GM19467 (cell line): ENCODE measurements around the gene IBSP.

Experiments
- ATAC-seq: cut with Tn5 transposase; IDR thresholded peaks from one replicate; pipeline ENCODE4 v1.9.1; 2021; ENCODE audit warnings: mild to moderate bottlenecking, moderate library complexity; ENCODE audit not compliant: unreplicated experiment

Gene IBSP, protein sequence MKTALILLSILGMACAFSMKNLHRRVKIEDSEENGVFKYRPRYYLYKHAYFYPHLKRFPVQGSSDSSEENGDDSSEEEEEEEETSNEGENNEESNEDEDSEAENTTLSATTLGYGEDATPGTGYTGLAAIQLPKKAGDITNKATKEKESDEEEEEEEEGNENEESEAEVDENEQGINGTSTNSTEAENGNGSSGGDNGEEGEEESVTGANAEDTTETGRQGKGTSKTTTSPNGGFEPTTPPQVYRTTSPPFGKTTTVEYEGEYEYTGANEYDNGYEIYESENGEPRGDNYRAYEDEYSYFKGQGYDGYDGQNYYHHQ

DNA sequence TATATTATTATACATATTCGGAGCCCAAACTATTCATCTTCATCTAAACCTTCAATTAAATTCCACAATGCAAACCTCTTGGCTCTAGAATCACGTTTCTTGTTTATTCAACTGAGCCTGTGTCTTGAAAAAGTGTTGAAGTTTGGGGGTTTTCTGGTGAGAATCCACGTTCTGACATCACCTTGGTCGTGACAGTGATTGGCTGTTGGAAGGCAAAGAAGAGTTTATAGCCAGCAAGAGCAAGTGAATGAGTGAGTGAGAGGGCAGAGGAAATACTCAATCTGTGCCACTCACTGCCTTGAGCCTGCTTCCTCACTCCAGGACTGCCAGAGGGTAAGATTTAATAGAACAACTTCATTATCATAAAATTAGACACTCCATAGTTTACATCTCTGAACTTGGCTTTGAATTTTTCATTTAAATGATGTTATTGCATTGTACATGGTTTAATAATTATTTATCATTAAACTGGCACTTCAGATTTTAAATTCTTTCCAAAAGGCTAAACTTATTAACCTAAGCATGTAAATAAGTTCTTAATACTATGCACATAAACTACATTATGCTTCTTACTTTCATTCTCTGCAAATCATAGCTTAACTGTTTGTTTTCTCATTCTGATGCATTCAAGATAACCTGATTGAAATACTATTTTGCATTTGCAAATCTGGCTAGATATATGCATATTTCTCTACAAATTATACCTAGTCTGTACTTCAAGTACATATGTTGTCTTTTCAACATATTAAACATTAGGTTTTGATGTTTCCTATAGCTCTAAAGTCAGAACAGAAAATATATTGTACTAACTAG lies at the start of gene IBSP:
Gene IBSP (plus strand): TSS at position 254 of the 813 bp plus-strand sequence. CDS start 2,808 bp downstream, outside the sequence.
- no peak for ATAC-seq

DNA sequence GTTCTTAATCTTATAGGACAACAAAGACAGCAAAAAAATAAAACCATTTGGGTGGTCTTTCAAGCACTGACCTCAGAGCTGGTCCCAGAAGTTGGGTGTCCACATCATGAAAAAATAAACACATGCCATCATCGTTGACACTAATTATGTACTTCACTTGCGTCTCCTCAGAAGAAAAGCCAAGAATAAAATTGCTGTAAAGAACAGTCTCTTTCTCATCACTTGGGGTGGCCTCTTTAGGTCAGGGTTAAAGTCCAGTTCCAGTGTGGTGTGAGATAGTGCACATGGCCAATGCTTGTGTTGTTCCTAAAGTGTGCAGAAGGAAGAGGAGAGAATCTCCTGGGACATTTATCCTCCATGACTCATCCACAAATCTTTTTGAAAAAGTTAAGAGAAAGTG lies 49.5 kb upstream of the IBSP start:
- no peak for ATAC-seq

DNA sequence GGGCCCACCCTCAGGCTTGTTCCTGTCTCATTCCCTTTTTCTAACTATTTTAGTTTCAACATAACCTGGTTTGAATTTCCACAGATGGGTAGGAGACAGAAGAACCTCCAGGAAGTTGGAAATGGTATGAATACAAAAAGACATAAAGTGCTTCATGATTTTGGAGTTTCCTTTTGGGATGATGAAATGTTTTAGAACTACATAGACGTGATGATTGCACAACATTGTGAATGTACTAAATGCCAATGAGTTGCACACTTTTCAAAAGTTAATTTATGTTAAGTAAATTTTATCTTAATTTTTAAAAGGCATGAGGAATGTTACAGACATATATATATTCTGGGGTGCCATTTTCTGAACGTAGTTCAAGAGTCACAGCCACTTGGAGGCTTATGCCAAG lies 41.1 kb upstream of the IBSP start:
- no peak for ATAC-seq

DNA sequence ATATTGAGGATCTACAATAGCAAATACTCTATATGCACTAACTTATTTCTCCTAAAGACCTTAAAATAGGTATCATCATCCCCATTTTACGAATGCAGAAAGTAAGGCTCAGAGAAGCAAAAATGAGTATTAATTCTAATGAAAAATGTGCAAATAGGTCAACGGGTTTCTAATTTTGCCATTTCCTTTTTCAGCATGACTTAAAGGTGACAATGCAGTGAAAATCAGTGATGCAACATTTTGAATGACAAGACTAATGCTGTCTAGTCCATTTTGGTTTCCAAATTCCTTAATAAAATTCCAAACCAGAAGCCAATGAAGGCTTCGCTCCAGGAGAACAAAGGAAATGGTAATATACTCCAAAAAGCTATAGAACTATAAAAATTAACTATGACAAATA lies 37.0 kb upstream of the IBSP start:
- ATAC-seq: no peak

DNA sequence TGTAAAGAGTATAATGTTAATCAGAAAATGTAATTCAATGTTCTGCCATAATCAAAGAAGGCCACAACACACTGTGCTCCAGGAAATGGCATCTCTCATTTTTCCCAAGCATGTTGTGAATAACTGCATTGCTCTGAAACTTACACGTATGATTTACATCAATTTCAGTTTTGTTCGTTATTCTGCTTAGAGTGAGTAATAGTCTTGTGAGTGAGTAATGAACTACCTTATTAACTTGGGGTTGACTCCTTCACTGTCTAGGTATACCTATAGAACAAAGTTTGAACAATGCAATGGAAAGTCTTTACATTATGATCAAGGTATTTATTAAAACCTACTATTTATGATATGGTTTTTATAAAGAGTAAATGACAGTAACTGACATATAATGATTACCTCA lies 17.8 kb upstream of the IBSP start:
- no peak for ATAC-seq

DNA sequence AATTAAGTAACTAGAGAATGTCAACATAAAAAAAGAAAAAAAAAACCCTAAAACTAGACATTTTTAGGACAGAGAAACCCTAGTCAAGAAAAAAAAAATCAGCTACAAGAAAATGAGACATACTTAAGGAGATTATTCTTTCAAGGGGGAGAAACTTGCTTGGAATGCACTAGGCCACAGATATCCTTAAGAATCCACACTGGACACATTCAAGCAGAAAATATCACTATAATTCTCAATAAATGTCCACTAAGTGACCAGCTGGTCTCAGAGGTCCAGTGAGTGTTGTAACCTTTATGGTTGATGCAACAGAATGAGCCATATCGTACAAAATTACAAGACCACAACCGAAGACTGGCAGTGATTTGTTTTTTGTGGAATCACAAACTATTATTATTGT lies 15.6 kb upstream of the IBSP start:
- no peak for ATAC-seq

DNA sequence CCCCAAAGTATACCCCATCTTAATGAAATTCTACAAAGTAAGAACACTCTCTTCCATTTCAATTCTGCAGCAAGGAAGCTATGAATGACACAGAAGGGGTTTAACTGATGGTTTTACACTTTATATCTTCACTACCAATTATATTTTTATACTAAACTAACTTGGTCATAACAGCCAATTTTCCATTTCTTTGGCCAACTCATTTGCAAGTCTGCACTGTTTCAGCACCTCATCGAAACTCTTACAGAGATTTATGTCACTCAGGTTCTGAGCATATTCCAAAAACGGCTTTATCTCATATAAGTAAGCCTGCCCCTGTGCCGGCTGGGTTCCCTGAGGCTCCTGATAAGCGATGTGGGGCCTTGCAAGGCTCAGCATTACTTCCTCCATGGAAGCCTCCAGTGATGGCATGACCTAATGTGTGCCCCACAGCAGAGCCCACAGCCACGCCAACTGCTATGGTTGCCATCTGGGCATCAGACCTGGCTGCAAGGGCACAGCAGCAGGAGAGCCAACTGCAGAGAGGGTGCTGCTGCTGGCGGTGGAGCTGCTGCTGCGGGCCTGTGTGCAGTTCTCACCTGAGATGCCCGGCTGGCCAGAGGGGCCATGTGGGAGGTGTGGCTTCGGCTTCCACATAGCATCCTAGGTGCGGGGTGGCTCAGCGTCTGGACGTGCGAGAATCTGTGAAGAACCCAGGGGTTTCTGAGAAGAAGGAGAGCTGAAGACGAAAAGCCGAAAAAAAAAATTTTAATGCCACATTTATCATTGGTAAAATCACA lies 13.4 kb upstream of the IBSP start:
- ATAC-seq: no peak

DNA sequence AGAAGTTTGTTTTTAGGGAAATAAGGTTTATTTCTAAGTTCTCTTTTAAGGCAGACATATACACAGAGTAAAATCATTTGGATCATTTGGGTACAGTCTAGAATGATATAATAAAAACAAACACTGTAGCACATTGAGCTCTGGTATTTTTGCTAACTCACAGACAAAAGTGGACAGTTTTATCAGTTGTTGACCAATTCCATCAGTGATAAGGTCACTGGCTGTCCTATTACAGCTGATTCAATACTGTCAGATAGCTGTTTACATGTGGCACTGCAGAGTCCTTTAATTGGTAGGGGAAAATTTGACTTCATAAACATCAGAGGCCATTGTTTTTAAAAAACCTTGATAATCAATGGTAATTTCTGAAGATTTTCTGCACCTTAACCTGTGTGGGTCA lies 3.5 kb downstream of the IBSP start:
- ATAC-seq: no peak

DNA sequence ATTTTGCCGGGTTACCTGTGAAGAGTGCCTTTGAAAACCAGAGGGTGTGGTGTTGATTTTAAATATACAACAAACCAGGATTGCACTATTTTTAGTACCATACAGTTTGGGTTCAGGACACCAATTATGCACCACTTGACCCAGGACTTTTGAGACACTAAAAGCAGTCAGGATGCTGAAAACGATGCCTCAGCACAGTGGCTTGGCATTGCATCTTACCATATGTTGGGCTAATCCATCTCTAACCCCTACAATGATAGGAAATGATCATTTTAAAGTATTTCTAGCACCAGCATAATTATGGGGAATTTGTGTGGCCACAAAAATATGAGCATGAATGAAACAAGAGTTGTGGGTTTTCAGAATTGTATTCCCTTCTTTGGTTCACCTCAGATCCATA lies 4.1 kb downstream of the IBSP start:
- ATAC-seq: no peak

DNA sequence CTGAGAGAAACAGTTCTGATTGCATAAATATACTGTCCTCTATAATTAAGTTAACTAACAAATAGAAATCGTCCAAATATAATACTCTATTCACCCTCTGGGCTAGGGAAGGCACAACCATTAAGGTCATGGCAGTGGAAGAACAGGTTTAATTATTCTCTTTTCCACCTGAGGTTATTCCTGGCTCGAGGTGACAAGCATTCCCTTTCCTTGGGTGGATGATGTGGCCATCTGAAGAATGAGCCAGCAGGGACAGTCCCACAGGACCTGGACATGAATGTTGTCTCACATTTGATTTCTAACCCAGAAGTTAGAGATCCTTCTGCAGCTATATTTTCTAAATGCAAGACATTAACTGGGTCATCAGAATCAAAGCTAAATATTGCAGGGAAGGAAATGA lies 5.5 kb downstream of the IBSP start:
- ATAC-seq: no peak

DNA sequence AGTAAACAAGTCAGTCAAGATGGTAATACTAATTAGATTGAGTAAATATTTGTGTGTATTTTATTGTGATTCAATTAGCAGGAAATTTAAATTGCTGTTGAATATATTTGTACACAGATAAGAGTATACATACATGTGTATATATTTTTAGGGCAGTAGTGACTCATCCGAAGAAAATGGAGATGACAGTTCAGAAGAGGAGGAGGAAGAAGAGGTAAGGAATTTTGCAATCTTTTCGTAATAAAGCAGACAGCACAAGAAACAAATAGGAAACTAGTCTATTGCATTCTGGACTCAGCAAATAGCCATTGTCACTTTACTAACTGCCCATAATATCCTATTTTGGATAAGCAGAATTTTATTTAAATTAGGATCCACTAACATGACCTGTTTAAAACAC lies 6.6 kb downstream of the IBSP start:
- no peak for ATAC-seq

DNA sequence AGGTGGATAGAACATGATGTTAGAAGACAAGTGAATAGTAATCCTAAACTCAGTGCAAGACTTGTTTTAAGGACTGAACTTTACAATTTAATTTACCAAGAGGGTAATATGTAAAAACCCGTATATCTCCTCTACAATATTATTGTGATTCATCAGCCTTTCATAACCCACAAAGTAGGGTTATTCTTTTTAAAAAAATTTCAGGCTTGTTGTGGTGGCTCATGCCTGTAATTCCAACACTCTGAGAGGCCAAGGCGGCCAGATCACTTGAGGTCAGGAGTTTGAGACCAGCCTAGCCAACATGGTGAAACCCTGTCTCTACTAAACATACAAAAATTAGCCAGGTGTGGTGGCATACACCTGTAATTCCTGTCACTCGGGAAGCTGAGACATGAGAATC lies 7.2 kb downstream of the IBSP start:
- no peak for ATAC-seq

DNA sequence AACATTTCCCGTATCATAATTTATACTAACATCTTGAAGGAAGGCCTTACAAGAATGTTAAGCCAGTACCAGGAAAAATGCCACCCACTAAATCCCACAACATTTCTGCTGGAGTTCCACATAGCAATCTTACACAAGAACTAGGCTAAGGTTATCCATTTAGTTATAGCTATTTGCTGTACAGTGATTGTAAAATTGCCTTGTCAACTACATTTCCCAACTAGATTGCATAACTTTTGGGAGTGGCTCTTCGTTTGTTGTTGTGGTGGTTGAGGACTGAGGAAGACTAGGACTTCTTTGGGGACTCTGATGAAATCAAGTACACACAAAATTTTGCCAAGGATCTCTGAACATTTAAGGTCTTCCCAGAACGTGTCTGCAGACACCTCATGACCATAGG lies 8.0 kb downstream of the IBSP start:
- no peak for ATAC-seq

DNA sequence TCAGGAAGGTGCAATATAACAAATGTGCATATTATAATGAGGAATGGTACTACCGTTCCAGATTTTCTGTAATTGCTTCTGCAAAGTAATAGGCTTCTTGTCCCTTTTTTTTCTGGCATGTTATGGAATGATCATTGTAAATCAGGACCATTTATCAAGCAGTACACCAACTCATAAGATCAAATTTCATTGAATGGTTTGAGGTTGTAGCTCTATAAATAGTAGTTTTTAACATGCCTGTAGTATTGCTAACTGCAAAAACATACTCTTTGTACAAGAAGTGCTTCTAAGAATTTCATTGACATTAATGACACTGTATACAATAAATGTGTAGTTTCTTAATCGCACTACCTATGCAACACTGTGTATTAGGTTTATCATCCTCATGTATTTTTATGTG lies 12.6 kb downstream of the IBSP start:
- ATAC-seq: no peak

DNA sequence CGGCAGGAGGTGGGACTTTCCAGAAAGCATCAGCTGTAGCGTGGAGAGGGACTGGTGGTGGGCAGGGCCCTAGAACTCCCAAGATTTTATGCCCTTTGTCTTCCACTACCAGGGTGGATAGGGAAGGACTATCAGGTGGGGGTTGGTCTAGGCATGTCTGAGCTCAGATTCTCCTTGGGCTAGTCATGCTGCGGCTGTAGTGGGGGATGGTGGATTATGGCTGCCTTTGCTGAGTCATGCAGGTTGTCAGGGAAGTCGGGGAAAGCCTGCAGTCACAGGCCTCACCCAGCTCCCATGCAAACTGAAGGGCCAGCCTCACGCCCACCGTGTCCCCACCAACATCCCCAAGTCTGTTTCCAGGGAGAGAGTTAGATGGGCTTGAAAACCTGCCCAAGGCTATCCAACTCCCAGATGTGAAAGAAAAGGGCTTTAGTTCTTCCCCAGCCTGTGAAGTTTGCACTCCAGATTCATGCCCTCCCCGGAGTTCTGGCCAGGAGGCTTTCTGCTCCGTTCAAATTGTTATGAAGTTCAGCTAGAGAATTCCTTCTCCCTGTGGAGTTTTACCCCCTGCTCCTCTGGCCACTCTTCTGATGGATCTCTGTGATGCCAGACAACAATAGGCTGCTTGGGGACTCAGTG lies 20.0 kb downstream of the IBSP start:
- ATAC-seq: no peak

DNA sequence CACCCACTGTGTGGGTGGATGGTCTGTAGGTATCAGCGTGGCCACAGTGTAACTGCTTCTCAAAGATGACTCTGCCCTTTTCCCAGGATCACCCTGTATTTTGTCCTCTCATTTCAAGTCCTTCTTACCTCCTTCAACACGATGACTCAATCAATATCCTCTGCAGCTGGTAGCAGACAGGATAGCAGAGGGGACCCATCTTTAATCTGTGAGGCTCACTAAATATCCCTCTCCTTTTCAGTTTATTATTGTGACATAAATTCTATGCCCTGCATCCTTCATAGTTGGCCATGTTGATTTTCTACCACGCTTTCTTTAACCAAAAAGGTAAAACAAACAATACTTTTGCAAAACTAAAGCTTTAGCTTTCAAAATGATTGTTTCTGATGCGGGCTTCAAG lies 23.8 kb downstream of the IBSP start:
- no peak for ATAC-seq

DNA sequence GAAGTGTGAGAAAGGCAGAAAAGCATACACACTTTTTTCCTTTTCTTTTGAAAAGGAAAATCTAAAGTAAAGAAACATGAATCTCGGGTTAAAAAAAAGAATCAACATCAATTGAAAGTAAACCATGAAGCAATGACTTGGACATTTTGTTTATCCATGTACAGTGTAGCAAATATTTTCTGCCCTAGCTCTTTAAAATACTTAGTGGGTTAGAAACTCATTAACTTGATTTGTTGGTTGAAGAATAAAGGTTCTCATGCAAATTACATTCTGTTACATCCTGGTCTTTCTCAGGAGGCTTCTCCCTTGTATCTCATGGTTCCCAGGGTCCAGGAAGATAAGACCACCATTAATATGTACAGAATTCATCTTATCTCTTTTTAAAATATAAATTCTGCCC lies 24.4 kb downstream of the IBSP start:
- no peak for ATAC-seq

DNA sequence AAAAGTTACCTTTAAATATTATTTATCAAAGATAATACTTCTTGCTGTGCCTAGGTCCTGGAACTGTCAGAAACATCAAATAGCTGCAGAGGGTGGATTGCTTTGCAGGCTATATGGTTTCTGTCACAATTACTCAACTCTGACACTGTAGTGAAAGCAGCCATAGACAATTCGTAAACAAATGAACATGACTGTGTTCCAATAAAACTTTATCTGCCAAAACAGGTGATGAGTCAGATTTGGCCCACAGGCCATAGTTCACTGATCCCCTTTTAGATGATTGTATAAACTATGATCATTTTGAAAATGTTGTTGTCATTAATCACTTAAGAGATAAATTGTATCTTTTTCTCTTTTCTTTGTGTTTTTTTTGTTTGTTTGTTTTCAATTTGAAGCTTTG lies 25.0 kb downstream of the IBSP start:
- ATAC-seq: no peak

DNA sequence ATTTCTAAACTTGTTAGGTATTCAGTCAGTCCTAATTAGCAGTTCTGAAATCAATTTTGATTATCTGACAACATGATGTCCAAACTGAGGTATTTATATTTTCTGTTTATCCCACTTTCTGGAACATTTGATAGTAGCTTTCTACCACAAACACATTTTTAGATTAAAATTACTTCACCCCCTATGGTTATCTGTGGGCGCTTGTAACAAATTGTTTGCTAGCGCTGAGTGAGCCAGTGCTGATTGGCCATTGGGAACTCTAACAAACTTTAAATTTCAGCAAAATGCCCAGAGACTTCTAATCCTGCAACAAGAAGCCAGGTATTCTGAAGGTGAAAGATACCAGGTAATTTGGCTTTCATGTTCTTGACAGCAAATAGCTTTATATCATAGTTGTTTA lies 33.3 kb downstream of the IBSP start, which contains the start of gene MEPE:
Gene MEPE (plus strand): TSS at position 301 of the 400 bp plus-strand sequence. CDS start 1,746 bp downstream, outside the sequence.
- no peak for ATAC-seq

DNA sequence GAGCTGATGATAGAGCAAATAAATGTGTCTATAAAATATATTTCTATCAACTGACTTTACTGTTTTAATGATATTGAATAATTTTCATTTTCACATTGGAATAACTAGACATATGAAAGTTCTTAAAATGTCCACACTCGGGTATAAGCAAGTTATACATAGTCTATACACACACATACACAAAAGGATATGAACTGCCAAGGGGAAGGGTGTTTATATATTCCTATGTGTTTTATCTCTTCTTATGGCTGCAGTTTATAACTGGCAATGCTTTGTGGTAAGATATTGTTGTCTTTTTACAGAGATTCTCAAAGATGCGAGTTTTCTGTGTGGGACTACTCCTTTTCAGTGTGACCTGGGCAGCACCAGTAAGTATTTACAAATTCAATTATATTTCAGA lies 35.0 kb downstream of the IBSP start:
- ATAC-seq: no peak

DNA sequence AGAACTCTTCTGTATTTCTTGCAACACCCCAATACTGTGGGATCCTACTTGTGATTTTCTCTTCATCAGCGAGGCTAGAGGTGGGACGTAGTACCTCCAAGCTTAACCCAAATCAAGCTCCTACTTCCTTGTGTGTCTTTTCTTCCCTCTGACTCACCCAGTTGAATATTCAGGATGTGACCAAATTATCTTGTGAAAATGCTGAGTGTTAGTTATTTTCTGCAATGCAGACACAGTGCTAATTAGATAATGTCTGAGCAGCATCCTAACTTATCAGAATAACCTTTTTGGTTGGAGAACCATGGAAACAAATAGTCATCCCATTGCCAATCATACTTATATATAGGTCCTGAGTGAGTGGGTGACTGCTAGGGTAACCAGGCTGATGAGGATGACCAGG lies 35.8 kb downstream of the IBSP start:
- ATAC-seq: no peak
